Body of pancreas (tissue), 4 donors: ENCODE results near the gene CDC20B. TPM values are rescaled to one million over a fixed set of nuclear protein-coding genes. Genes with fewer than 3 reads are reported as not detected.

Source experiments
- ATAC-seq: fragments of 150-250 bp; one replicate; pipeline ENCODE4 v1.9.1; 2016
- DNase-seq, 4 donors: peaks; one replicate each; pipeline ENCODE4 v3.0.0-alpha.2; 2019
- H3K27ac ChIP-seq, 4 donors: fragments of 200-600 bp; sonication (generic); 1 replicate in 3 of 4; 2 replicates in 1 of 4; pipeline versions ENCODE4 v1.5.1 to v1.6.1; 2016 to 2019; ENCODE audit warnings: mild to moderate bottlenecking in 1 of 4, mixed read lengths in 1 of 4, moderate library complexity in 1 of 4
- H3K27me3 ChIP-seq, 2 donors: fragments of 200-600 bp; sonication (generic); one replicate each; pipeline ENCODE4 v1.6.0; 2016; ENCODE audit warnings: mild to moderate bottlenecking in 1 of 2
- H3K36me3 ChIP-seq, 2 donors: fragments of 200-600 bp; sonication (generic); replicated peaks in 1 of 2; 2 replicates each; pipeline ENCODE4 v1.5.1; 2016; ENCODE audit warnings: low read depth in 2 of 2; ENCODE audit not compliant: insufficient read depth in 1 of 2
- H3K4me1 ChIP-seq: fragments of 200-600 bp; sonication (generic); one replicate; pipeline ENCODE4 v1.6.0; 2016
- H3K4me3 ChIP-seq, 2 donors: fragments of 200-600 bp; sonication (generic); 1 replicate in 1 of 2; 2 replicates in 1 of 2; pipeline ENCODE4 v1.5.1; 2016 to 2019
- H3K9me3 ChIP-seq, 3 donors: fragments of 200-600 bp; sonication (generic); 1 replicate in 2 of 3; 2 replicates in 1 of 3; pipeline ENCODE4 v1.5.1; 2016
- POLR2A ChIP-seq, 3 donors: fragments of 450-650 bp; IDR thresholded peaks; one replicate each; pipeline ENCODE4 v1.6.1; 2016; ENCODE audit warnings: antibody characterized with exemption in 3 of 3, mild to moderate bottlenecking in 2 of 3
- WGBS, 2 donors: methylation state at CpG; one replicate each; pipeline ENCODE4 v1.1.5; 2017; 5-methylcytosine and 5-hydroxymethylcytosine counted together
- intact Hi-C: fragments of 100-400 bp; cut with DNase I; formaldehyde crosslinking; loops from one replicate; pipeline ENCODE4 v1.15.1; 2023
- total RNA-seq, 2 donors: library from RNA; depleted of rRNA; stranded (reverse); fragments of >200 nt; gene quantifications; one replicate each; pipeline ENCODE4 v1.1.0, GENCODE V29; 2016
- TF ChIP-seq, protein P1 (sequence below), 7 experiments: fragments of 450-650 bp in 4 of 7; fragments of 200-600 bp in 3 of 7; sonication (generic) in 3 of 7; IDR thresholded peaks; one replicate each; pipeline ENCODE4 v1.5.1; 2016 to 2019; ENCODE audit warnings: antibody characterized with exemption in 7 of 7

Gene CDC20B
- total RNA-seq, 2 donors from 2014 or later: not detected

DNA sequence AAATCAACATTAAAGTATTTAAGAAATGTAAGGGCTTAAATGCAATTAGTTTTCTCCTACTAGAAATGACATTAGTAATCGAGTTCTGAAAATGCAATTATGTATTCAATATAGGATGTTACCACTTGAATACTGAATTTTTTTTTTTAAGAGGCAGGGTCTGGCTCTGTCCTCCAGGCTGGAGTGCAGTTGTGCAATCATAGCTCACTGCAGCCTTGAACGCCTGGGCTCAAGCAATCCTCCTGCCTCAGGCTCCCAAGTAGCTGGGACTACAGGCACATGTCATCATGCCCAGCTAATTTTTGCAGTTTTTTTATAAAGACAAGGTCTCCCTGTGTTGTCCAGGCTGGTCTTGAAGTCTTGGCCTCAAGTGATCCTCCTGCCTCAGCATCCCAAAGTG, 1.5 kb downstream of the CDC20B start:
- Histone ChIP-seq H3K9me3 (no peaks in the 10 kb centered on the region), H3K27me3 (no peaks in the 10 kb centered on the region), H3K4me3 (no peak overlapping the region), H3K27ac (no peak overlapping the region), H3K36me3 (no peaks in the 10 kb centered on the region), H3K4me1 (peaks cover 26% of the 10 kb centered on the region)
- 4 to 5% methylated on average over 2 of the region's 2 CpGs for WGBS, 2 donors
- TF ChIP-seq, protein P1, sequence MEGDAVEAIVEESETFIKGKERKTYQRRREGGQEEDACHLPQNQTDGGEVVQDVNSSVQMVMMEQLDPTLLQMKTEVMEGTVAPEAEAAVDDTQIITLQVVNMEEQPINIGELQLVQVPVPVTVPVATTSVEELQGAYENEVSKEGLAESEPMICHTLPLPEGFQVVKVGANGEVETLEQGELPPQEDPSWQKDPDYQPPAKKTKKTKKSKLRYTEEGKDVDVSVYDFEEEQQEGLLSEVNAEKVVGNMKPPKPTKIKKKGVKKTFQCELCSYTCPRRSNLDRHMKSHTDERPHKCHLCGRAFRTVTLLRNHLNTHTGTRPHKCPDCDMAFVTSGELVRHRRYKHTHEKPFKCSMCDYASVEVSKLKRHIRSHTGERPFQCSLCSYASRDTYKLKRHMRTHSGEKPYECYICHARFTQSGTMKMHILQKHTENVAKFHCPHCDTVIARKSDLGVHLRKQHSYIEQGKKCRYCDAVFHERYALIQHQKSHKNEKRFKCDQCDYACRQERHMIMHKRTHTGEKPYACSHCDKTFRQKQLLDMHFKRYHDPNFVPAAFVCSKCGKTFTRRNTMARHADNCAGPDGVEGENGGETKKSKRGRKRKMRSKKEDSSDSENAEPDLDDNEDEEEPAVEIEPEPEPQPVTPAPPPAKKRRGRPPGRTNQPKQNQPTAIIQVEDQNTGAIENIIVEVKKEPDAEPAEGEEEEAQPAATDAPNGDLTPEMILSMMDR (IDR thresholded peaks at IDR 0.05): no peak
- TF ChIP-seq POLR2A (IDR thresholded peaks at IDR 0.05): no peak
- intact Hi-C loops: no loop called here
- ATAC-seq: no peak
- DNase-seq: no peak

GRCh38 chr5:55162666-55163065, 10.3 kb downstream of the CDC20B start:
- H3K27ac ChIP-seq: no peak overlapping the region
- H3K27me3 ChIP-seq: no peaks in the 10 kb centered on the region
- DNase-seq (no peak), ATAC-seq (no peak)
- TF ChIP-seq, protein P1 (IDR thresholded peaks at IDR 0.05): no peak
- no peak for TF ChIP-seq POLR2A (IDR thresholded peaks at IDR 0.05)
- H3K36me3 ChIP-seq: no peaks in the 10 kb centered on the region
- intact Hi-C loops: no loop called here
- H3K4me1 ChIP-seq: peaks cover 18% of the 10 kb centered on the region
- 49 to 50% methylated on average over 4 of the region's 4 CpGs for WGBS, 2 donors
- no peak overlapping the region for H3K4me3 ChIP-seq
- no peaks in the 10 kb centered on the region for H3K9me3 ChIP-seq

DNA sequence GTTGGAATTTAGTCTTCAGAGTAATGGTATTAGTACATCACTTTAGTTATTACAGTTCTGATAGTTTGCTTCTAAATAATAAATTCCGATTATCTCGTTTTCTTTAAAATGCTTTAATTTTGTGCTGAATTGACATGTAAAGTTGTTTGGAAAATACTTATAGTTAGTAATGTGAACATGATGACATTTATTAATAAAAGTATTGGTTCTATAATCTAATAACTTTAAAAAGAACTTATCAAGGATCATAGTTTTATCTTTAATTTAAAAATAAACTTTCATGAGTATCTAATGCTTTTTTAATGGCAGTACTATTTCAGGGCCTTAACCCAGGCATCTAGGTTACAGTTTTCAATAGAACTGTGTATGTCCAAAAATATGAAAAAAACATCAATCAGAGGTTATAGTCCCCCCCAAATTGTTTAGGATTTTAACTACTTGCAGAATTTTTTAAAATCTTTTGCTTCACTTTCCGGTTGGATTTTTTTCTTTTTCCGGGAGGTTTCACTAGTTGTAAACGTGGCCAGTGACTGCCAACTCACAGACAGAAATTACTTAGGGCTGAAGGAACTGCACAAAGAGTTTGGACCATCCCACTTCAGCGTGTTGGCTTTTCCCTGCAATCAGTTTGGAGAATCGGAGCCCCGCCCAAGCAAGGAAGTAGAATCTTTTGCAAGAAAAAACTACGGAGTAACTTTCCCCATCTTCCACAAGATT, 12.3 kb downstream of the CDC20B start:
- 9% methylated on average over 9 of the region's 9 CpGs for WGBS, 2 donors
- no peak overlapping the region for H3K4me3 ChIP-seq
- ATAC-seq (peak; percentile 77), DNase-seq (peak; percentile 42 to 75 (median 59))
- TF ChIP-seq, protein P1 (IDR thresholded peaks at IDR 0.05): no peak
- TF ChIP-seq POLR2A (IDR thresholded peaks at IDR 0.05): peak in 2 of 3 donors; percentile 34 to 48
- no peaks in the 10 kb centered on the region for H3K27me3 ChIP-seq
- peak overlapping the region in 2 of 4 donors; percentile 17 to 51 for H3K27ac ChIP-seq
- H3K36me3 ChIP-seq: no peaks in the 10 kb centered on the region
- intact Hi-C loops: no loop called here
- peaks cover 18% of the 10 kb centered on the region for H3K4me1 ChIP-seq
- H3K9me3 ChIP-seq: no peaks in the 10 kb centered on the region

DNA sequence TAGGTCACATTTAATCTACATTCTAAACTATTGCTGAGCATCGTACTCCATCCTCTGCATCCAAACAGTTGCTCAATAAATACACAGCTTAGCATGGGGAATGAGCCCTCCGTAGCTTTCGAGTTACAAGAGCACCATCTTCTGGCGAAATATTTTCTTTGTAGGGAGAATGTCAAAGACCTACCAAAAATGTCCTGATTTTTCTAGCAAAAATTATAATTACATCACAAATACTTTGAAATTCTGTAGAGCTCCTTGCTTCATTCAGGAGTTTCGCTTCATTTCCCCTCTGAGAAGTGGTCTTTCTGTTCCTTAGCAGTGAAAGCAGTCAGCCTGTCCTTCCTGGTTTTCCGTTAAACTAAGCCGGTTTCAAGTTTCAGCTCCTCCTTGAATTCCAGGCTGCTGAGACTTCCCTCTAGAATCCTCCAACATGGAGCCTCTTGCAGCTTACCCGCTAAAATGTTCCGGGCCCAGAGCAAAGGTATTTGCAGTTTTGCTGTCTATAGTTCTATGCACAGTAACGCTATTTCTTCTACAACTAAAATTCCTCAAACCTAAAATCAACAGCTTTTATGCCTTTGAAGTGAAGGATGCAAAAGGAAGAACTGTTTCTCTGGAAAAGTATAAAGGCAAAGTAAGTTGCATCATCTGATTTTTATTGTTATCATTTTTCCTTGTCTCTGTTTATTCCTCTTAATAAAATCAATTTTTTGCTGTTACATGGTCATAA, 13.0 kb downstream of the CDC20B start, which contains the start of gene GPX8:
GPX8 (plus strand) TSS at position 409 of the 730 bp plus-strand sequence; CDS start at position 431, 22 bp downstream.
- TF ChIP-seq, protein P1 (IDR thresholded peaks at IDR 0.05): peak; percentile 36 to 75 (median 60)
- no peak for TF ChIP-seq POLR2A (IDR thresholded peaks at IDR 0.05)
- ATAC-seq (peak; percentile 86), DNase-seq (peak in 3 of 4 donors; percentile 29 to 48 (median 29))
- Histone ChIP-seq H3K36me3 (no peaks in the 10 kb centered on the region), H3K27me3 (no peaks in the 10 kb centered on the region), H3K9me3 (no peaks in the 10 kb centered on the region), H3K4me1 (peaks cover 18% of the 10 kb centered on the region), H3K4me3 (peak within 1 kb of the TSS in 1 of 2 donors; percentile 3), H3K27ac (peak within 1 kb of the TSS in 2 of 4 donors; percentile 51 to 63)
- intact Hi-C loops: loop anchor here (10.0 kb wide), 1 partner anchor 645 kb away; the partner anchor contains the start of gene SNX18
- WGBS, 2 donors: 2 to 5% methylated on average over 10 of the region's 10 CpGs
